Measurements from ENCODE around the gene IL19. TPM values are rescaled to one million over a fixed set of nuclear protein-coding genes. Genes with fewer than 3 reads are reported as not detected.

The IL19 gene
- total RNA-seq, 1 experiment from 2014 or later: not detected

DNA sequence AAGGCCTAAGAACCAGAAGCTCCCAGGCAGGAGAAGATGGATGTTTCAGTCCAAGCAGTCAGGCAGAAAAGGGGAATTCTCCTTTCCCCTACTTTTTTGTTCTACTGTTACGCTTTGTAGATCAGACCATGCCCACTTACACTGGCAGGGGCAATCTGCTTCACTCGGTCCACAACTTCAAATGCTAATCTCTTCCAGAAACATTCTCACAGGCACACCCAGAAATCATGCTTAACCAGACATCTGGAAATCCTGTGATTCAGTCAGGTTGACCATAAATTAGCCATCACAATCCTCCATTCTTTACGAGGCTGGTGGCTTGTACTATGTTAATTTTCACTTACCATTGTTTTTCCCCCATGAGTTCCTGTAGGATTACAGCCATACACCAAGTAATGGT, 25.5 kb downstream of the IL19 start:
- Histone ChIP-seq H3K4me1 (ENCODE audit: insufficient read depth, low read length) (no peaks in the 10 kb centered on the region), H3K14ac (ENCODE audit: insufficient read depth, low read length) (no peak overlapping the region), H4K5ac (ENCODE audit: insufficient read length, low read depth, low read length) (no peak overlapping the region), H4K20me1 (ENCODE audit: control insufficient read depth, insufficient read depth, insufficient read length) (no peaks in the 10 kb centered on the region), H4K91ac (ENCODE audit: insufficient read length, low read depth, low read length) (no peak overlapping the region), H2BK120ac (ENCODE audit: low read depth, low read length, poor library complexity, severe bottlenecking) (no peak overlapping the region), H3K27me3 (ENCODE audit: insufficient read depth, low read length) (no peaks in the 10 kb centered on the region), H2BK5ac (ENCODE audit: insufficient read length, low read length) (no peak overlapping the region), H3K9me3 (ENCODE audit: control insufficient read depth, low read depth, low read length) (no peaks in the 10 kb centered on the region), H3K56ac (ENCODE audit: insufficient read length, low read depth, low read length) (no peak overlapping the region), H3K27ac (ENCODE audit: insufficient read length, low read depth, low read length) (no peak overlapping the region), H3K23me2 (ENCODE audit: insufficient read length, low read depth, low read length, poor library complexity, severe bottlenecking) (no peaks in the 10 kb centered on the region), H2BK15ac (ENCODE audit: low read depth, low read length) (no peak overlapping the region), H3K79me1 (ENCODE audit: insufficient read depth, low read depth, low read length, poor library complexity, severe bottlenecking) (no peaks in the 10 kb centered on the region), H2BK12ac (ENCODE audit: insufficient read length, low read depth, low read length) (no peak overlapping the region), H3K4me2 (ENCODE audit: insufficient read depth, insufficient read length, low read length) (no peak overlapping the region), H2AFZ (ENCODE audit: low read length) (no peak overlapping the region), H2AK5ac (ENCODE audit: insufficient read length, low read length) (no peak overlapping the region), H4K8ac (replicated peaks; ENCODE audit: insufficient read length, low read depth, low read length) (no peak overlapping the region), H3K4ac (ENCODE audit: low read depth, low read length) (no peak overlapping the region), H3T11ph (ENCODE audit: low read length) (no peak overlapping the region), H3K23ac (ENCODE audit: insufficient read length, low read depth, low read length) (no peak overlapping the region), H3K79me2 (ENCODE audit: insufficient read depth, low read length) (no peaks in the 10 kb centered on the region), H3K9ac (ENCODE audit: extremely low read depth, insufficient read length, low read length) (no peak overlapping the region), H3K18ac (ENCODE audit: insufficient read length, low read depth, low read length) (no peak overlapping the region), H2BK20ac (ENCODE audit: low read depth, low read length, poor library complexity, severe bottlenecking) (no peak overlapping the region)
- TF ChIP-seq, protein P1, sequence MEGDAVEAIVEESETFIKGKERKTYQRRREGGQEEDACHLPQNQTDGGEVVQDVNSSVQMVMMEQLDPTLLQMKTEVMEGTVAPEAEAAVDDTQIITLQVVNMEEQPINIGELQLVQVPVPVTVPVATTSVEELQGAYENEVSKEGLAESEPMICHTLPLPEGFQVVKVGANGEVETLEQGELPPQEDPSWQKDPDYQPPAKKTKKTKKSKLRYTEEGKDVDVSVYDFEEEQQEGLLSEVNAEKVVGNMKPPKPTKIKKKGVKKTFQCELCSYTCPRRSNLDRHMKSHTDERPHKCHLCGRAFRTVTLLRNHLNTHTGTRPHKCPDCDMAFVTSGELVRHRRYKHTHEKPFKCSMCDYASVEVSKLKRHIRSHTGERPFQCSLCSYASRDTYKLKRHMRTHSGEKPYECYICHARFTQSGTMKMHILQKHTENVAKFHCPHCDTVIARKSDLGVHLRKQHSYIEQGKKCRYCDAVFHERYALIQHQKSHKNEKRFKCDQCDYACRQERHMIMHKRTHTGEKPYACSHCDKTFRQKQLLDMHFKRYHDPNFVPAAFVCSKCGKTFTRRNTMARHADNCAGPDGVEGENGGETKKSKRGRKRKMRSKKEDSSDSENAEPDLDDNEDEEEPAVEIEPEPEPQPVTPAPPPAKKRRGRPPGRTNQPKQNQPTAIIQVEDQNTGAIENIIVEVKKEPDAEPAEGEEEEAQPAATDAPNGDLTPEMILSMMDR (conservative IDR thresholded peaks at IDR 0.05): no peak
- H3K4me1 Mint-ChIP-seq: peaks cover 10 to 11% of the 10 kb centered on the region in 2 experiments
- peaks cover 21% of the 10 kb centered on the region for H3K27me3 Mint-ChIP-seq (ENCODE audit: low read depth)
- no peaks in the 10 kb centered on the region; a peak in 1 of 5 replicates for H3K9me3 Mint-ChIP-seq
- H3K27ac Mint-ChIP-seq: no peak overlapping the region
- no peak for DNase-seq
- no CpG with 5 or more reads among the region's 3 CpGs for WGBS (ENCODE audit: extremely low coverage, insufficient read length, low lambda C conversion rate)
- no peaks in the 10 kb centered on the region for H3K36me3 Mint-ChIP-seq (ENCODE audit: insufficient read depth in 1 of 3, low read depth in 3 of 3)
- H3K4me3 Mint-ChIP-seq: no peak overlapping the region

Data from H9 (cell line).